Hematopoietic multipotent progenitor cell treated with erythropoietin and hydrocortisone succinate and interleukin-3 and kit ligand, for 15 days (in vitro differentiated cells): ENCODE data around the gene TAAR6.
"Not testable (repeated sequence)": the region's sequence is repeated elsewhere in the genome, so short reads cannot be mapped to it uniquely, and the experiment has no call there.

ENCODE experiments used
- DNase-seq: peaks from one replicate; pipeline ENCODE4 v3.0.0-alpha.2; 2015; ENCODE audit warnings: low spot score

The TAAR6 gene

GRCh38 chr6:132590362-132590761 is 20.2 kb downstream of the TAAR6 start:
- DNase-seq = no peak

GRCh38 chr6:132592855-132593254 is 22.7 kb downstream of the TAAR6 start:
- no peak for DNase-seq

- no peak for DNase-seq
These were observed 26.1 kb downstream of the TAAR6 start for GRCh38 chr6:132596201-132596600.

- DNase-seq = no peak
These were observed 28.4 kb downstream of the TAAR6 start for GRCh38 chr6:132598473-132598872.

GRCh38 chr6:132600900-132601299 is 30.8 kb downstream of the TAAR6 start:
- DNase-seq = not testable (repeated sequence)

GRCh38 chr6:132604635-132605152 is 34.6 kb downstream of the TAAR6 start:
- DNase-seq = no peak

- DNase-seq = no peak
These were observed 37.6 kb downstream of the TAAR6 start for GRCh38 chr6:132607544-132608233.

- no peak for DNase-seq
These were observed 41.5 kb downstream of the TAAR6 start for GRCh38 chr6:132611616-132612015.

GRCh38 chr6:132612449-132613108 is 42.5 kb downstream of the TAAR6 start:
- DNase-seq = no peak

GRCh38 chr6:132614554-132614953 is 44.4 kb downstream of the TAAR6 start:
- no peak for DNase-seq

GRCh38 chr6:132616677-132617076 is 46.6 kb downstream of the TAAR6 start:
- DNase-seq = no peak
